GM19467 (cell line): ENCODE data around the gene PFKFB1.
A peak's percentile ranks its signal among the peaks of the same experiment; 100 is the strongest.

Source experiments
- ATAC-seq: cut with Tn5 transposase; IDR thresholded peaks from one replicate; pipeline ENCODE4 v1.9.1; 2021; ENCODE audit warnings: mild to moderate bottlenecking, moderate library complexity; ENCODE audit not compliant: unreplicated experiment

The PFKFB1 gene

DNA sequence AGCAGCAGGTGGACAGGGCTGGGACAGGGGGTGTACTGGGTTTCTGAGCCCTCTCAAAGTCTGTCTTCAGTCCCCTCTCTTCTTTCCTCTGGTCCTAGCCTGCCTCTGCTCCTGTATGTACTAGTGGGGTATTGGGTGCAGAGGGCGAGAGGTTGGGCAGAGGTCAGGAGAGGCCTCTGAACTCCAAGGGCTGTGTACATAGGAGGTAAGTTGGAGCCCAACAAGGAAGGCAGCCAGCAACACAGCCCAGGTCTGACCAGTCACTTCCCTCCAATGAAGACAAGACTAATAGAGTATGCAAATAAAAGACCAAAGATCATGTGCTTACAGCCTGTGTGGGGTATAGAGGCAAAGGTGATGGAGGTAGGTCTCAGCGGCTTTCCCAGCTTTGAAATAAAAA is at the start of gene PFKFB1:
TSS of gene PFKFB1 (minus strand) at position 90 of the 400 bp plus-strand sequence. CDS start 181 bp downstream, outside the sequence.
- no peak for ATAC-seq

DNA sequence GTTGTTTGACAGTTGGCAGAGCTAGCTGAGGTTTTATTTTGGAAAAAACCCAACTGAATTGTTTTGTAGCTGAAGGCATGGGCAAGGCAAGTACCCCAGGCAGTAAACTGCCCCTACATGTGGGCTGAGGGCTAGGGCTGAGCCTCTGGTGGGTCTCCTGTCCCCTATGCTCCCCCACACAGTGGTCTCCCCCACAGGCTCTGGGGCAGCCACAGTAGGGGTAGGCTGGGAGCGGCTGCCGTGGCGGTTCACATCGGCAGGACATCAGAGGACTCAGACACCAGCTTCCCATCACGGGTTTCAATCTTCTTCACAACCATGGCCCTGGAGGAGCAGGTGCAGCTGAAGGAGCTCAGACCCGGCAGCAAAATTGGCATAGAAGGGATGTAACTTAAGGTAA is 47.5 kb upstream of the PFKFB1 start:
- no peak for ATAC-seq

DNA sequence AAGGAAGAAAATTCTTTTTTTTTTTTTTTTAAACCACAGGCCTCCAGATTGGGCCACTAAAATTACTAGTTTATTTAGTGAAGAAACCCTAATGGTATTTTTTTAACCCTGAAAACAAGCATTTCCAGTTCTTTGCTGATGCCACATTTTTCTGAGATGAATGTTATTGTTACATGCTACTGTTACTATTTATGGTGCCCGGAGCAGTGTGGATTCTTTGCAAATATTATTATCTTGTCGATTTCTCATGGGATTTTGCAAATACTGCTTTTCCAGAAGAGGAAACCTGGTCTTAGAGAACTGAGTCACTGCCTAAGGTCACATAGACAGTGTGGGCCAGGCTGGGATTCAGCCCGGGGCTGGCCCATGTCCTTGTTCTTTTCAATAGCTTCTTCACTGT is 45.5 kb upstream of the PFKFB1 start:
- no peak for ATAC-seq

DNA sequence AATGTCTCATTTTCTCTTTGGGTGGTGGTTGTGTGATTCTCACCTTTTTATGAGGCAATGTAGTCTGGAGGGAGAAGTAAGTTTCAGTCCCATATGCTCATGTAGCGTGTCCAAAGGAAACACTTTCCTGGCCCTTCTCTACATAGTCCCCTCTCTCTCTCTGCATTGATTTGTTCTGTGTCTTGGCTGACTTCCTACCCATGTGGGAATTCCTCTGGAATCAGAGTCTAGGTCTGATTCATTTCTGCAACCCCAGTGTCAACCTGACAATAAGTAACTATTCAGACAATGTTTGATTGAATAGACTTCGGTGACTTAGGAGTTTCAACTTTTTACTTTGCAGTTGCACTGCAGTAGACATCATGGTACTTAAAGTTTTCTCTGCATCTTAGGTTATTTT is 39.4 kb upstream of the PFKFB1 start:
- no peak for ATAC-seq

DNA sequence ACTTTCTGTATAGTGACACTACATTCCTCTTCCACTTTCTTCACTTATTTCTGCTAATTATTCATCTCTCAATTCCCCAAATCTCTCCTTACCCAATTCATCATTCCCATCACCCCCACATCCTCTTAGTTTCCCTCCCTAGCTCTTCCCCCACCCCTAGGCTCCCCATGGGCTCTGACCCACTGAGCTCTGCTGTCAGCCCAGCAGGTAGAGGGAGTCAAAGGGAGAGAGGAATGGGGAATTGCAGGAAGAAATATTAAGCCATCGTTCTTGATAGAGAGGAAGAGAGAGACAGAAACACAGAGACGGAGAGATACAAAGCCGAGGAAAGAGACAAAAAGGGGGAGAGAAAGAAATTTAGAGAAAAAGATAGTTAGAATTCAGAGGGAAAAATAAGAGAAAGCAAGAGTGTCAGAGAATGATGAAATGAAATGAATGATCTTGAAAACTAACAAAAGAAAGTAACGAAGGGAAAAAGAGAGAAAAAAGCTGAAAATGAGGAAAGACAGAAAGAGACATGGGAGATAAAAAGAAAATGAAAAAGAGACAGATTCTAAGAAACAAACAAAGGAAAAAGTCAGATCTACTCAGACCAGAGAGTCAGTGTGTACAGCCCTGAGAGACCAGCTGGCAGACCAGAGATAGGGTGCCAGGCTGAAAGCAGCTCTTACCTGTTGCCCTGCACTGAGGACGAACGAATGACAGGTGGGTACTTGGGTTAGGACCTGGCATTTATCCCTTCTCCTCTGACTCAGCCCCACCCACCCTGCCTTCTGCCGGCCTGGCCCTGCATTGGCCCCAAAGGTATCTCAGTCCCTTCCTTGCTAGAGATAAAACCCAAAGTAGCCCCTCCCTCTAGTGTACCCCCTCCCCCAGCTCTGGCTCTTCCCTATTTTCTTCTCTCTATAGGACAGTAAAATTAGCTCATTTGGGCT is 36.5 kb upstream of the PFKFB1 start, which contains the start of gene ALAS2:
TSS of gene ALAS2 (minus strand) at position 707 of the 935 bp plus-strand sequence. CDS start 4,977 bp downstream, outside the sequence.
- no peak for ATAC-seq

DNA sequence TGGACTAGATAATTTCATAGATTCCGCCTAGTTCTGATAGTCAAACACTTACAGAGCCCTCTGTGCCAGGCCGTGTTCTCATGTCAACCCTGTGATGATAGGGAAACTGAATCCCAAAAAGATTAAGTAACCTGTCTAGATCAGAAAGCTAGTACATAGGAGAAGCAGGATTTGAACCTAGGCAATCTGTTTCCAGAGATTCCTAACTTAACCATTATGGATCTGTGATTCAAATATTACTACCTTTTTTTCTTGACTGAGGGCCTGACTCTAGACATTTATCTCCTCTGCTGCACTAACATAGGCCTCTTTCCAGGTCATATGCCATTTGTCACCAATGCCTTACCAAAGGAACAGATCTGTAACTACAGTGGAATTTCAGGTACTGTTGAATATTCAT is 35.3 kb upstream of the PFKFB1 start:
- no peak for ATAC-seq

DNA sequence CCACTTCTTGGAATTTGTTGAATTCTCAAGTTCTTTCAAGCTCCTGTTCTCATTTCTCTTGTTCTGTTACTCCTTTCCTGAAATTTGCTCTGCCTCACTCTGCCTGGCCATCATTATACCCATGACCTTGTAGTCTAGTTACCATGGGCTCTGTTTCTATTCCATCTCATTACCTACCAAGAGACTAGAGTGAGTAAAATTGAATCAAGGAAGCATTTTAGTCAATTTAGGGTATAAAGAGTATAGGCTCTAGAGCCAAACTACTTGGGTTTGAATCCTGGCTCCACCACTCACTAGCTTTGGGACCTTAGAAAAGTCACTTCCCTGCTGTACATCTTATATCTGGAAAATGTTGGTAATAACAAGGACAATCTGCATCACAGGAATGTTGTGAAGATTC is 34.6 kb upstream of the PFKFB1 start:
- no peak for ATAC-seq

DNA sequence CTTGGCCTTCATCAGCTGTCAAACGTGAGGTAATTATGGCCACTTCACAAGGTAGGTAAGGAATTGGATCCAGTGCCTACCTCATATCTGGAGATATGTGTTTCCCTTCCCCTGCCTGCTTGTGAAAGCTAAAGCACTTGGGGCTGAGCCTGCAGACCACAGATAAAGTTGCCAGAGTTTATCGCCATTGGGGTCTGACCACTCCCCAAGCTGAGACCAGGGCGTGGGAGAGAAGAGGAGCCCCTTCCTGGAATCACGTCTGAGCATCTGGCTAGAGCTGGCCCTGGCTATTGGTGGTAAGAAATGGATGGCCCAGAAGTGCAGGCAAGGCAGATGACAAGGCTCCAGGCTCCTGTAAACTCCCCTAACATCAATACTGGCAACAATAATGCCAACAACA is 34.1 kb upstream of the PFKFB1 start:
- no peak for ATAC-seq

DNA sequence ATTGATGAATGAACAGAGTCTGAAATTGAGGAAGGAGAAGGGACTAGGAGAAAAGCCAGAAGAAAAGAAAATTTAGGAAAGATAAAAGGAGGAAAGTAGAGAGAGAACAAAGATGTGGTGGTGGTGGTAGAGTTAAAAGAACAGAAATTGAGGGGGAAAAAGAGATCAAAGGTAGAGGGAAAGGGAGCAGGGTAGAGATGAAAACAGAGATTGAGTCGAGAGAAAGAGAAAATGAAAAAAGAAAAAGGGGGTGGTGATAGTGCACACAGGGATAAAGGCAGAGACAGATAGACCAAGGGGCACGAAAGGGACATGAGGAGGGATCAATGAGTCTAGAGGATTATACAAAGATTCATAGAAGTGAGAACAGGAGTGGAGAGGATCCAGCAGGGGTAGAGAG is 32.9 kb upstream of the PFKFB1 start:
- ATAC-seq: no peak

DNA sequence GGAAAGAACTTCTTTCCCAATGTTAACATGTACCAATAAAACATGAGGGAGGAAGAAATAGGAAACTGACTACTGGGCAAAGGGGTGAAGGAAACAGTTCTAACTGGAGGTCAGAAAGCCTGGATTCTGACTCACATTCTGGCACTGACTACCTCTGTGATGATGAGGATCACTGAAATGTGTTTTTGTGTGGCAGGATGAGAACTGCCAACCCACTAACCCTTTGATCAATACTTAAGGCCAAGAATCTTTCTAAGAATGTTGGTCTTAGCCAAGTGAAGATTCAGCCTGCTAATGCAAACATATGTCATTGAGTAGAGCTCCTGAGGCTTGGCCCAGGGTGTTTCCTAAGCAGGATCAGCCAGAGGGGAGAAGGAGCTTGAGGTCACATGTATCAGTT is 32.2 kb upstream of the PFKFB1 start:
- no peak for ATAC-seq

DNA sequence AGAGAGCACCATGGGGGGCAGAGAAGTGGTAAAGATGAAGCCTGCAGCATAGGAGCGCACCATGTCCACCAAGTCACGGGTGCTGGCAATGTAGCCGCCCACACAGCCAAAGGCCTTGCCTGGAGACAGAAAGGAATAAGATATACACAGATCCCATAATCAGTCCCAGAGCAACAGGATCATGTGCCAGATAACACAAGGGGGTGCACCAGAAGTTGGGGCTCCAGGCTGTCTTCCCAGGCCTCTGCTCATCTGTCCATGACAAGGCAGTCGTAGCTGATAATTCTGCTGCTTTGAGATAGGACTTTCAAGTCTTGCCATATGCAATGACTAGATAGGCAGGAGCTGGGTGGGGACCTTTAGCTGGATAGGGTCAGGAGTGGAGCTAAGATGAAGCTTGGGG is 20.9 kb upstream of the PFKFB1 start:
- no peak for ATAC-seq

DNA sequence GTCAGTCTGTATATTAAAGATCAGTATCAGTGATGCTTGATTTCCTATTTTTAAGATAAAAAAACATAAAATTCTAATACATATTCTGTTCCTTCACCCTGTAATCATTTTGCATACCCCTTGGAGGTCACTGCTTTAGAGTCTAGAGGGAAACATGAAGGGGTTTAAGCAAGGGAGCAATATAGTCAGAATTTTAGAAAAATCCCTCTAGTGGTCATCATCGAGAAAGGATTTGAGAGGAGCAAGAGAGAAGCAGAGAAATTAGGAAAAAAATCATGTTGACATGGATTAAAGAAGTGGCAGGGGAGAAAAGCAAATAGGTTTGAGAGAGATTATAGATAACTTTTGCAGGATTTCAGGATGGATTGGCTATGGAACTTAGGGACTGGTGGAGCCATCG is 17.3 kb upstream of the PFKFB1 start:
- no peak for ATAC-seq

DNA sequence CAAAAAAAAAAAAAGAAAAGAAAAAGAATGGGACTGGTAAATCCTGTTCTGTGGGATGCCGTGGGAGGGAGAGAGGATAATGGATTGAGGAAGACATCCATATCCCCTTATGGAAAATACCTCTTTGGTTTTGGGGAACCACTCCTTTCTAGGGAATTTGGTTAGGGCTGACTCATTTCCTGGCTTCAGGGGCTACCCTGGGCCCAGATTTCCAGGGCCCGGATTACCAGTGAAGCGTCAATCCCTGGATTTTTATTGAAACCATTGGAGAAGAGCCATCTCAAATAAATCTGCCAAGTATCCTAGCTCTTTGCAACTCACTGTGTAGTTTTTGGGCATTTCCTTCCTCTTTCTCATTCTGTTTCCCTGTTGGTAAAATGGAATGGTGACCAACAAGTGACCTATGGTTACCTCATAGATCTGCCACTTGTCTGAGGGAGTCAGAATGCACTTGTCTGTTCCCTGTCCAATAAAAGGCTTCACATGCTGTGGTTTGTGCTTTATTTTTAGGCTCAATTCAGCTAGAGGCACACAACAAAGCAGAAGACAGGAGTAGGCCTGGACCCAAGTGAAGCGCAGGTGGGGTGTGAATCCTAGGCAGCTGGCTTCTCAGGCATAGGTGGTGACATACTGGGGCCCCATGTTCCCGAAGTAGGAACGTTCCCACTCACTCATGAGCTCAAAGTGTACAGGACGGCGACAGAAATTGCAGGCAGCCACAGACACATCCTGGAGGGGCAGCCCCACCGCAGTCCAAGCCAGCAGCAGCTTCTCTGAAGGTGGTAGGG is 14.8 kb upstream of the PFKFB1 start:
- ATAC-seq: no peak

DNA sequence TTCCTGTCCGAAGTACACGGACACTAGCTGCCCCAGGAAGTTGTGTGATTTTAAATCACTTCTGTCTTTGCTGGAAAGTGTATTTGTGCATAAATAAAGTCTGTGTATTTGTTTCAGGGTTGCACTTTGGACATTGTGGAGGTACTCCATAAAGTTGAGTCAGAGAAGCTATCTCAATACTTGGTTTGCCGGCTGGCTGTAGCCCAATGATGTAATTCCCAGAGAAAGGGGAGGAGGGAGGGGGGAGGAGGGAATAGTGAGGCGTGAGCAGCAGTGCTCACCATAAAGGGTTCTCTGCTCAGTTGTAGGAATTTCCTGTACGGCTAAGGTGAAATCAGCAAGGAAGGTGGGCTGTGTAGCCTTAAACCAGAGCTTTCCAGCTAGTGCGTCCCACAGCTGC is 13.7 kb upstream of the PFKFB1 start:
- ATAC-seq: no peak

DNA sequence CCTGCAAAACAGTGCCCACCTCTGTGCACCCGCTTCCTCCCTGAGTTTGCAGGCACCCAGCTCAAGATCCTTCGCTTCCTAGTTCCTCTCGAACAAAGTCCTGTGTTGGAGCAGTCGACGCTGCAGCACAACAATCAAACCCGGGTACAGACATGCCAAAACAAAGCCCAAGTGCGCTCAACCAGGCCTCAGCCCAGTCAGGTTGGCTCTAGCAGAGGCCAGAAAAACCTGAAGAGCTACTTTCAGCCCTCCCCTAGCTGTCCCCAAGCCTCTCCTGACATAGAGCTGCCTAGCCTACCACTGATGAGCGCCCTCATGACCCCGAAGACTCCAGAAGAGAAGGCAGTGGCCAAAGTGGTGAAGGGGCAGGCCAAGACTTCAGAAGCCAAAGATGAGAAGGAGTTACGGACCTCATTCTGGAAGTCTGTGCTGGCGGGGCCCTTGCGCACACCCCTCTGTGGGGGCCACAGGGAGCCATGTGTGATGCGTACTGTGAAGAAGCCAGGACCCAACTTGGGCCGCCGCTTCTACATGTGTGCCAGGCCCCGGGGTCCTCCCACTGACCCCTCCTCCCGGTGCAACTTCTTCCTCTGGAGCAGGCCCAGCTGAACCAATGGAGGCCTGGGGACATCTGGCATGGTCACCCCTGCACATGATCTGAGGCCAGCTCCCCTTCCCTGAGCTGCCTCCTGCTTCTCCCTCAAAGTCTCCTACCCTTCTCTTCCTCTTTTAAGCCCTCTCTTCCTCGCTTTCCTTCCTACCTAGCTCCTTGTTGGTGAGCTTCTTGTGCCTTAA is 13.0 kb upstream of the PFKFB1 start:
- no peak for ATAC-seq

DNA sequence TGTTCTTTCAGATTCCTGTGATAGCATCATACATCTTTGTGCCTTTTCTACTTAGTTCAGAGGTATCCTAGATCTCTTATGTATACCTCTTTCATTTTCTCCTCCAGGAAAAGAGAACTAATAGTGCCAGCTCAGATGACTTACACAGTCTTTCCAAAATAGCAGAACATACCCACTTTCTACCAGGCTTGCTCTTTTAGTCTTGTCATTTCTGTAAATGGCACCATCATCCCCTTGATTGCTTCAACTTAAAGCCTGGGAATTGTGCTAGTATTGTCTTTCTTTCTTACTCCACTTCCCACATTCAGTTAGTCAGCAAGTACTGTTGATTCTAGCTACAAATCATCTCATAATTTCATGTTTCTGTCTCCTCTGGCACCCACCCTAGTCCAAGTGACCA is 11.3 kb upstream of the PFKFB1 start:
- no peak for ATAC-seq

DNA sequence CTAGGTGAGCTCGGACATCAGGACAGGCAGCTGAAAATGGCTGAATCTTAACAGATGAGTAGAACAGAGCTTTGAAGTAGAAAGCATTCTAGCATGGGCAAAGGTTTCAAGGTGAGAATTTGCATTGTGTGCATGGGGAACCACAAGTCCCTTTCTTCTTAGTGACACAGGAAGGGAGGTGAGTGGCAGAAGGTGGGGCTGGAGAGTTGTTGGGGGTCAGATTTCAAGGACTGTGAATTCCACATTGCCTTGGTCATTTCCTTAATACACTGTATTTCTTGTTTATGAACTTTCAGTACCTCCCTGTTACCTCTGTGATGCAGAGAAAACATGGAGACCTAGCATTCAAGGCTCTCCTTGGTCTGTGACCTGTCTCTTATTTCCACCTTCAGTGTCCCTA is 10.2 kb upstream of the PFKFB1 start:
- no peak for ATAC-seq

DNA sequence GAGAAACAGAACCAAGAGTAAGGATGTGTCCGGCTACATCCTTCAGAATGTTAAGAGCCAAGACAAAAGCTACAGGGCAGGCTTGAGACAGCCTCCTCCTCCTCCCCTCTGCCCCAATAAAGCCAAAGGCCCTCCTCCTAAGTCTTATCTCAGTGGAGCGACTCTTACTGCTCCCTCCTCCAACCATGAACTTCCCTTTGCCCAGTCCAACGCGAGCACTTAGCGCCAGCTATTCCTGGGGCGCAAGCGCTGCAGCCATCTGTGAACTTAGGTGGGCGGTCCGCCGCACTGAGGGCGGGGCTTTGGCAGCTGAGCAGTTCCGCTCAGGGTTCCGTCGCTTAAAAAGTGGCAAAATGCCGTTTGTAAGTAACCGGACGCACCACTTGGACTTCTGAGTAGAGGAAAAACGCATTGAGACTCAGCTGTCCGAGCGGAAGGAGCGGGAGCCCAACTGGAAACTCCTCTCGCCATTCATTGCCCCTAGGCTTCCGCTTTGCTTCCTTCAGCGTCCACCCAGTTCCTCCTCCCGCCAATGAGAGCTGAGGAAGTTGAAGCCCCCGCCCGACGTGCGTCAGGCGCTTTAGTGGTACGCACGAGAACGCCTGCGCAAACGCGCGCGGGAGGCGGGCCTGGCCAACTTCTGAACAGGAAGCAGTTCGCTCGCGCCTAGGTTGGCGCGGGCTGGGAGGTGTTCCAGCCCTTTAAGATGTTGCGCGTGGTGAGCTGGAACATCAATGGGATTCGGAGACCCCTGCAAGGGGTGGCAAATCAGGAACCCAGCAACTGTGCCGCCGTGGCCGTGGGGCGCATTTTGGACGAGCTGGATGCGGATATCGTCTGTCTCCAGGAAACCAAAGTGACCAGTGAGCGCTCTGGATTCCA is 6.0 kb upstream of the PFKFB1 start, which contains the start of gene APEX2:
TSS of gene APEX2 (plus strand) at position 647 of the 882 bp plus-strand sequence. CDS start at position 707, 60 bp downstream.
- peak; percentile 90 for ATAC-seq

DNA sequence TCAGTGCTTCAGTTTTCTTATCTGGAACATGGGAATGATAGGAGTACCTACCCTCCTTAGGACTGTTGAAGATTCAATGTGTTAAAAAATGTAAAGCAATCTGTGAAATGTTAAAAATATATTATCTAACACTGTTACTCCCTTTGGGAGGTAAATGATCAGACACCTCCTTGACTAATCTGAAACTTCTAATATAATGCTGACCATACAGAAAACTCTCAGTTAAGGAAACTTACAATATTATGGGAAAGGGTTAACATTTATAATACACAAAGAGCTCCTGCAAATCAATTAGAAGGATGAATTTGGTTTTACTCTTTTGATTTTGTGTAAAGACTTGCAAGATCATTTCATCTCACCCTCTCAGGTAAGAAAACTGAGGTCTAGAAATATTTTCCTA is 1.6 kb upstream of the PFKFB1 start:
- no peak for ATAC-seq
